ENCODE results near the gene PLXDC2.

PLXDC2 gene

GRCh38 chr10:19930936-19931893, 115.0 kb downstream of the PLXDC2 start:
- Histone ChIP-seq H3K4me1 (ENCODE audit: control insufficient read depth, low read length) (no peaks in the 10 kb centered on the region), H3K4me3 (ENCODE audit: low read length) (no peak overlapping the region), H3K9me2 (replicated peaks; ENCODE audit: control insufficient read depth, low read length) (no peaks in the 10 kb centered on the region), H4K20me1 (ENCODE audit: control insufficient read depth, insufficient read depth, low read depth, low read length) (no peaks in the 10 kb centered on the region), H3K9me3 (ENCODE audit: control insufficient read depth, insufficient read depth, low read length) (no peaks in the 10 kb centered on the region), H3K36me3 (ENCODE audit: control insufficient read depth, low read length) (no peaks in the 10 kb centered on the region), H3K79me2 (ENCODE audit: control insufficient read depth, low read length) (no peaks in the 10 kb centered on the region), H3F3A (ENCODE audit: control insufficient read depth, insufficient read depth) (no peaks in the 10 kb centered on the region), H3K27ac (ENCODE audit: low read depth, low read length) (no peak overlapping the region), H3K27me3 (ENCODE audit: control insufficient read depth, low read length) (no peaks in the 10 kb centered on the region), H3K4me2 (ENCODE audit: low read length) (no peak overlapping the region)
- TF ChIP-seq EZH2phosphoT487 (IDR thresholded peaks at IDR 0.05; ENCODE audit: borderline replicate concordance, low read length) (no peak), CTCF (IDR thresholded peaks at IDR 0.05; ENCODE audit: low read depth, low read length, poor library complexity, severe bottlenecking) (no peak)

GRCh38 chr10:19931894-19932590, 115.8 kb downstream of the PLXDC2 start:
- H3K9me2 ChIP-seq (replicated peaks; ENCODE audit: control insufficient read depth, low read length) = no peaks in the 10 kb centered on the region
- no peak overlapping the region for H3K4me2 ChIP-seq (ENCODE audit: low read length)
- H3K27me3 ChIP-seq (ENCODE audit: control insufficient read depth, low read length) = no peaks in the 10 kb centered on the region
- no peaks in the 10 kb centered on the region for H3K4me1 ChIP-seq (ENCODE audit: control insufficient read depth, low read length)
- H3K9me3 ChIP-seq (ENCODE audit: control insufficient read depth, insufficient read depth, low read length) = no peaks in the 10 kb centered on the region
- TF ChIP-seq EZH2phosphoT487 (IDR thresholded peaks at IDR 0.05; ENCODE audit: borderline replicate concordance, low read length) (no peak), CTCF (IDR thresholded peaks at IDR 0.05; ENCODE audit: low read depth, low read length, poor library complexity, severe bottlenecking) (no peak)
- no peaks in the 10 kb centered on the region for H3F3A ChIP-seq (ENCODE audit: control insufficient read depth, insufficient read depth)
- H4K20me1 ChIP-seq (ENCODE audit: control insufficient read depth, insufficient read depth, low read depth, low read length) = no peaks in the 10 kb centered on the region
- no peak overlapping the region for H3K4me3 ChIP-seq (ENCODE audit: low read length)
- H3K27ac ChIP-seq (ENCODE audit: low read depth, low read length) = no peak overlapping the region
- no peaks in the 10 kb centered on the region for H3K36me3 ChIP-seq (ENCODE audit: control insufficient read depth, low read length)
- H3K79me2 ChIP-seq (ENCODE audit: control insufficient read depth, low read length) = no peaks in the 10 kb centered on the region

GRCh38 chr10:19932806-19933371, 116.7 kb downstream of the PLXDC2 start:
- no peak overlapping the region for H3K4me3 ChIP-seq (ENCODE audit: low read length)
- no peak overlapping the region for H3K4me2 ChIP-seq (ENCODE audit: low read length)
- H3K79me2 ChIP-seq (ENCODE audit: control insufficient read depth, low read length) = no peaks in the 10 kb centered on the region

More at GRCh38 chr10:19932806-19933371, 116.7 kb downstream of the PLXDC2 start:
- Histone ChIP-seq H3K4me1 (ENCODE audit: control insufficient read depth, low read length) (no peaks in the 10 kb centered on the region), H3K27me3 (ENCODE audit: control insufficient read depth, low read length) (no peaks in the 10 kb centered on the region), H4K20me1 (ENCODE audit: control insufficient read depth, insufficient read depth, low read depth, low read length) (no peaks in the 10 kb centered on the region), H3K9me3 (ENCODE audit: control insufficient read depth, insufficient read depth, low read length) (no peaks in the 10 kb centered on the region), H3K36me3 (ENCODE audit: control insufficient read depth, low read length) (no peaks in the 10 kb centered on the region), H3K9me2 (replicated peaks; ENCODE audit: control insufficient read depth, low read length) (no peaks in the 10 kb centered on the region), H3F3A (ENCODE audit: control insufficient read depth, insufficient read depth) (no peaks in the 10 kb centered on the region), H3K27ac (ENCODE audit: low read depth, low read length) (no peak overlapping the region)
- TF ChIP-seq CTCF (IDR thresholded peaks at IDR 0.05; ENCODE audit: low read depth, low read length, poor library complexity, severe bottlenecking) (no peak), EZH2phosphoT487 (IDR thresholded peaks at IDR 0.05; ENCODE audit: borderline replicate concordance, low read length) (no peak)
